GM19238 (cell line): ENCODE data around the gene ZKSCAN8.
A peak's percentile ranks its signal among the peaks of the same experiment; 100 is the strongest.

Experiments
- DNase-seq: peaks from one replicate; pipeline ENCODE4 v3.0.0; 2011; ENCODE audit warnings: low spot score; ENCODE audit not compliant: insufficient read length

The ZKSCAN8 gene

DNA sequence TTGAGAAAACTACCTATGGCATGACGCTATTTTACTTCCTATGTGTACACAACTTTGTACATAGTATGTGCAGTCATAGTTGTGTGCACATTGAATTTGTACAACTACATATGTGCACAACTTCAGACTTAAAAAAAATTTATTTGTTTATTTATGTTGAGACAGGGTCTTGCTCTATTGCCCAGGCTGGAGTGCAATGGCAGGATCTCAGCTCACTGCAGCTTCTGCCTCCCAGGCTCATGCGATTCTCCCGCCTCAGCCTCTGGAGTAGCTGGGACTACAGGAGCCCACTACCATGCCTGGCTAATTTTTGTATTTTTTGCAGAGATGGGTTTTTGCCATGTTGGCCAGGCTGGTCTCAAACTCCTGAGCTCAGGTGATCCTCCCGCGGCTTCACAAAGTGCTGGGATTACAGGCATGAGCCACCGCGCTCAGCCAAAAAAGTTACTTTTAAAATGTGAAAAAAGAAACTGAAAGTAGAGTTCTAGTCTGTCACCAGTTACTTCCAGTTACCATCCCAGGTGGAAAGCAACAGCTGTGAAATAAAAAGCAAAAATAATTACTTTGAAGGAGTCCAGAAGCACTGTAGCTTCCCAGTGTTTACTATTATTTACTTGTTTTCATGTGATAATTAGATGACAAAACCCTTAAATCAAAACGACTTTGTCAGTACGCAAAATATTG is 1.7 kb upstream of the ZKSCAN8 start:
- DNase-seq: no peak

DNA sequence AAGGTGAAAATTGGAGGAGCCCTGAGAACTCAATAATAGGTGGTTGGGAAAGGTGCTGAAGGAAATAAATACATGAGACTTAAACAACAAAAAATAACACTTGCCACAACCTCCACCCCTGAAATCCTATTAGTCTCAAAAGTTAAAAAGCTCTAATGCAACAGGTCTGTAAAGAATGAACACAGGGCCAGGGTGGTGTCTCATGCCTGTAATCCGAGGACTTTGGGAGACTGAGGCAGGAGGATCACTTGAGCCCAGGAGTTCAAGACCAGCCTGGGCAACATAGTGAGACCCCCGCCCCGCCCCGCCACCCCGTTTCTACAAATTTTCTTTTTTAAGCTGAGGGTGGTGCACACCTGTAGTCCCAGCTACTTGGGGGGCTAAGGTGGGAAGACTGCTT is 1.1 kb upstream of the ZKSCAN8 start:
- DNase-seq: no peak

DNA sequence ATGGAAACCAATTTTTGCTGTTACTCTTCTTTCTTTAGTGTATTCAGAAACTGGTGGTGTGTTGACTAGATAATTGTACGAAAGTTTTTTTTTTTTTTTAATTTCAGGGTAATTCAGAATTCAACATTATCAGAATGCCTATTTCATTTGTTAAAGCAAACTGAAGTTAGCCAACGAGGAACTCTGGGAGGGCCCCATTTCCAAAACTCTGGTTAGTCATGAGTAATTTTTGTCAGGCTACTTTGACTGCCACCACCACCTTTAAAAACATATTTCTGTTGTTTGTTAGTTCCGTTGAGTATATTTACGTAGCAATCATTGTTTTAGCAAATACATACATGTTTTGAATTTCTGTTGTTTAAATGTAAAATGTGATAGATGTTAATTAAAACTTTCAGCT is 763 bp downstream of the ZKSCAN8 start:
- no peak for DNase-seq

DNA sequence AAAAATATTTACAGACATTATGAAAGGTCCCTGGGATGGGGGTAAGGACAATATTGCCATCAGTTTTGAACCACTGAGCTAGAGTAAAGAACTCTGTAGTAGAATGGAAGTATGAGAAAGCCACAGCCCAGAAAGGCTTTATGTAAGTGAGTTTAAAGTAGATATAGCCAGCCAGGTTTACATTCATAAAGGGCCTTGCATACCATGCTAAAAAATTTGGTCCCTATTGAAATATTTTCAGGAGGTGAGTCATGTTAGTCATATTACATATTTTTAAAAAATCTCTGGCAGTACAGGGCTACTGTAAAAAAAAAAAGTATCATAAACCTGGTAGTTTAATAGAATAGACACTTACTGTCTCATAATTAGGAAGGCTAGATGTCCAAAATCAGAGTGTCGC is 3.5 kb downstream of the ZKSCAN8 start:
- no peak for DNase-seq

DNA sequence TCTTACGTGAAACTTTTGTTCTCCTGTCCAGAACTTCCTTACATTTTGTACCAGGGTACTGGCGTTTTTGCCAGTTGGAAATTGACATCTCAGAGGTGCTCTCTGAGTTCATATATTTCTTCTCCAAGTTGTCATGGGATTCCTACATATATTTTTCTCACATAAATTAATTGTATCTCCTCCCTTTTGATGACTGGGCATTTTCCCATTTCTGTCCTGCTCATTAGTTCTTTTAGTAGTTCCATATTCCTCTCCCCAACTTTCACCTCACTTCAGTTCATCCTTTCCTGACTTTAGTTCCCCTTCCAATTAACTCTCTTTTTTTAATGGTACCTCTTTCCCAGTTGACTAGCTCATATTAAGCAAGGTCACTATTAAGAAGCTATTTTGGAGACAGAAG is 10.8 kb downstream of the ZKSCAN8 start:
- DNase-seq: no peak

DNA sequence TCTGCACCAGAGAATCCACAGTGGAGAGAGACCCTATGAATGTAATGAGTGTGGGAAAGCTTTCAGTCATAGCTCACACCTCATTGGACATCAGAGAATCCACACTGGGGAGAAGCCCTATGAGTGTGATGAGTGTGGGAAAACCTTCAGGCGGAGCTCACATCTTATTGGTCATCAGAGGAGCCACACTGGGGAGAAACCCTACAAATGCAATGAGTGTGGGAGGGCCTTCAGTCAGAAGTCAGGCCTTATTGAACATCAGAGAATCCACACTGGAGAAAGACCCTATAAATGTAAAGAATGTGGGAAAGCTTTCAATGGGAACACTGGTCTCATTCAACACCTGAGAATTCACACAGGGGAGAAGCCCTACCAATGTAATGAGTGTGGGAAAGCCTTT is 11.9 kb downstream of the ZKSCAN8 start:
- DNase-seq: no peak

DNA sequence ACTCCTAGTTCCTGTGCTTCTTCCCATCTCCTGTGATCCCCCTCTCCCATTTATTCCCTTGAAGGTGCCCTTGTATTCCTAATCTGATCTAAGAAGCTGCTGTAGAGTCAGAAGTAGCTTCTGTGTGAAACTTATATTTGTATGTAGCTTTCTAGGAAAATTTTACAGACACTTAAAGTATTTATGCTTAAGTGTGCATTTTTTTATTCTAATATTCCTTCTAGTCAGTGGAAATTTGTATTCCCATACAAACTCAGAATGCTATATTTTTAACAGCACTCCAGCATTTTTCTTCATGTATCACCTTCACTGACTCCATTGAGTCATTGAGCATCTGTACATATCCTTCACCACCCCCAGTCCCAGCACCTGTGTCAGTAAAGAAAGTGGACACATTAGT is 12.7 kb downstream of the ZKSCAN8 start:
- no peak for DNase-seq

DNA sequence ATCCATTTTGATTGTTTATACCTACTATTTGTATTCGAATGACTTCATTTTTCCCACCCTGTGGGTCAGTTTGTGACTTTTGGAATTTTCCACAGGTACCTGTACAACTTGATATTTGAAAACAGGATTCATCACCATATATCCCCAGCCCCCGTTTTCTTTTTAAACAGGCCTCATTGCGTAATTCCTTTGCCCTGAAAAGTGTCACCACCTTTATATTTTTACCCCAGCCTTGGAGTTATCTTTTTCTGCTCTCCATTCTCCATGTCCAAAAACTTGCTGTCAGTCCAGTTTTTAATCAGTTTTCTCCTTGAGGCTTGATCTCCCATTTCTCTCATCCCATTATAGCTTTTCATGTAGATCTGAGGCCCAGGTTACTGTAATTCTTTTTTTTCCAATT is 16.6 kb downstream of the ZKSCAN8 start:
- DNase-seq: no peak

DNA sequence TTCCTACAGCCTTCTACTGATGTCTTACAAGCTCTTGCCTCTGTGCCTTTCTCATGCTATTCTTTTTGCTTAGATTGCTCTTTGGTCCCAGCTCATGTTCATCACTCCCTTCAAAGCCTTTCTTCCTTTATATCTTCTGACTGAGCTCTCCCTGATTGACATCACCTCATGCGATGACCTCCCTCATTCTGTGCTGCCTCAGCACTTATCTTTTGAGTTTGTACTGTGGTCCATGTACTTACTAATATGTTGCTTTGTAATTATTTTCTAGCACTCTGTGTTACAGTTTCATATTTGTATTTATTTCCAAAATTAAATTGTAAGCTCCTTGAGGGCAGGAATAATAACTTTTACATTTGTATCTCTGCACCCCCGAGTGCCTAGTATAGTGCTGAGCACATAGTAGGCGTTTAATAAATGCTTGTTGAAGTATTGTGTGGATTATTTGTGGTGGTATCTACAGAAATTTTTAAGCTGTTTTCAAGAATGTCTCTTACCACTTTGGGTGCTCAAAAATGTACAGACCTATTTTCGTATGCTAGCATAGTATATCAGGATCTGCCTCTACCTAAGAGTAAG is 17.4 kb downstream of the ZKSCAN8 start:
- no peak for DNase-seq

DNA sequence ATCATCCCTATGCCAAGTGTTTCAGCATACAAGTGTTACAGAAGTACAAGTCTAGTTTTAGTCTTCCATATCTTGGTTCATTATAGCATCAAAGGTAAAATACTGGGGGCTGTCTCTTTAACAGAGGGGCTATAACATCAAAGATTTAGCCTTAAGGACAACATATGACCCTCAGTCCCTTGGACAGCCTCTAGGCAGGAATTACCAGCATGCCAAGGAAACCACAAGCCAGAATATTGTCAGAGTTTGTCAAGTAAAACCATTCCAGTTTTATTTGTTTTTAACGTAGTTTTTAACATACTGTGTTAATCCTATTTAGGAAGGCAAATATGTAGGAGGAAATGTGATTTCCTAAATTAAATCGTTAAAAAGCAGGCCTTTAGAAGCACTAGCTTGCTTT is 18.6 kb downstream of the ZKSCAN8 start:
- DNase-seq: no peak

DNA sequence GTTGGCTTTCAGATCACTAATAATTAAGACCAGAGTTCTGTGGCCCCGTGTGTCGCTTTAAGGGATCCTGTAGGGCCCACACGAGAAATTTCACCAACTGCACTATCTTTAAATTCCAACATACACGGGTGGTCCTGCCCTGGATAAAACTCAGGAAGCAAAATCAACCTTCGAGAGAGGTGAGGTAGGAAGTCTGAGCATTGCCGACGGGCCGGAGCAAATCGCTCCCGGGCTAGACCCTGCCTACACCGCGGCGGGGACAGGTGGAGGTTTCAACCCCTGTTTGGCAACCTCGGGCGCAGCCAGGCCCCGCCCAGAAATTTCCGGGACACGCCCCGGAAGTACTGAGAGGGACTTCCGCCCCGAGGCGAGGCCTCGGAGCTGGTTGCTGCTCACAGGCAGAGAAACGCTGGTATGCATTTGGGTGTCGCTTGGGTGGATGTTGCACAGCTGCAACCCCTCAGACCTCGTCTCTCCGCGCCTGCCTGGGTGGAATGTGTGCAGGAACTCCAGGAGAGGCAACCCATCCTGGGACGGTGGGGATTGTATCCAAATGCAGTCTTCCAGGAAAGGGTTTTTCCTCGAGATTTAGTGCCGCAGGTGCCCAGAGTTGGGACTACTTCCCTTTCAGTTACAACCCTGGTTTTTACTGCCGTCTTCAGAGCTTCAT is 19.9 kb downstream of the ZKSCAN8 start:
- DNase-seq: peak; percentile 80

DNA sequence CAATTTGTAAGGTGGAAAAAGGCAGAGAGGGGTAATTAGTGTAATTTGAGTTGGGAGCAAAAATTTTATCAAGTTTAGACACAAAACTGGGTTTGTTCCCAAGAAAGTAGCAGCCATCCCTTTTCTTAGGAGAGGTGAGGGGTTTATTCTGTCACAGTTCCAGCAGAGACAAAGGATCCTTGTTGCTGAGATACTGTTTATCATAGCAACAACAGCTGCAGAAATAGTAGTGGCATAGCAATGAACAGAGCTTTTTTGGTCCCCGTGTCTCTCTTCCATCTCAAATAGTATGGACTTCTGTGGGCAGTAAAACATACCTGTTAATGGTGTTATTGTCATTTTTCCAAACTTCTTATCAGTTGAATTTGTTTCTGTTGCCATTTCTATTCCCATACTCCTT is 23.9 kb downstream of the ZKSCAN8 start:
- no peak for DNase-seq

DNA sequence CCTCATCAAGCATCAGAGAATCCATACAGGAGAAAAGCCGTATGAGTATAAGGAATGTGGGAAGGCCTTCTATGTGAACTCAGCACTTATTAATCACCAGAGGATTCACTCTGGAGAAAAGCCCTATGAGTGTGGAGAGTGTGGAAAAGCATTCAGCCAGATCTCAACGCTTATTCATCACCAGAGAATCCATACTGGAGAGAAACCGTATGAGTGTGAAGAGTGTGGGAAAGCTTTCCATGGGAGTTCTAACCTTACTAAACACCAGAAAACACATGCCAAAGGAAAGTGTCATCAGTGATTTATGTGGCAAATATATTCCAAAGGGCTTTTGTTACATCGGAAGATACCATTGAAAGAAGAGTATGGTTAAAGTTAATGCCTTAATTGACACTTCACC is 25.4 kb downstream of the ZKSCAN8 start:
- no peak for DNase-seq

DNA sequence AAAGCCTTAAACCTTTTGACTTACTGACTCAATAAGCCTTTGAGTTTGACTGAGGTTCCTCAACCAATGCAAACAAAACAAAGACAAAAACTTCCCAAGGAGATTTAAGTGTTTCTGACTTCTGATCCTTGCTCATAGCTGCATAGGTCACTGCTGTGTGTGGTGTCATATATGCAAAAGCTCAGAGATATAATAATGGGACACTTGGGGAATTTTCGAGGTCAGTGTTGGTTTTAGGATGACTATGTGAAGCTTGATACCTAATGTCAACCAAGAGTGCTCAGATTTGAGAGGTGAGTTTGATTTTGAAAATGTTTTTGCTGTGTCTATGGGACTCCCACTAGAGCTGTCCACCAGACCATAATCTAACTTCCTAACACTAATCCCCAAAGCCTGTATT is 26.2 kb downstream of the ZKSCAN8 start:
- DNase-seq: no peak

DNA sequence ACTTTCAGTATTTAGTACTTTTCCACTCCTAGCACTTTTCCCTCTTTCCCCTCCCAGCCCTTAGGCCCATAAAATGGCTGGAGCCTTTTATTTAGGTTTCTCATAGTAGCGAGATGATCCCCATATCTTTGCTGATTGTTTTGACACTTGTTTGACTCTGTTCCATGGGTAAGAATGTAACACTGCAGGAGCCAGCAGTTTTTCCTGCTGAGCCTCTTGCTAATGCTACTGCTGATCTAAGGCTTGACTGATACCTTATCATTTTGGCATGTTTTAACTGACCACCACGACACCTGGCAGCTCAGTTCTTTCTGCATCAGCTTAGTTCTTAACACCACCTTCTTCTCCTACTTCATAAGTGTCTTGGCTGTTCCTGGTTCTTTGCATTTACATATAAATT is 29.6 kb downstream of the ZKSCAN8 start:
- DNase-seq: no peak

DNA sequence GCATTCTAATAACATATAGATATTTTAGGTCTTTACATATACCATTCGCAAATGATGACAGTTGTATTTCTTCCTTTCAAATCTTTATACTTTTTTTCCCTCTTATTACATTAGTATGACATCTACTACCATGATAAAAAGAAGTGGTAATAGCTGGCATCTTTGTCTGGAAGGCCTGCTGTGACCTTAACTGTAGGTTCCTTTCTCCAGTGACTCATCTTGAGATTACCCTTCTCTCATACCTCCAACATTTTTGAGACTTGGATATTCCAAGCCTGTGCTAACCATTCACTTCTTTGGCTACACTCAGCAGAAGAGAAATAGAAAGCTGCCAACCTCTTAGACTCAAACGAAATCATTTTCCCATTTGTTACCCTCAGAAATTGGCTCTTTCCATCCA is 30.3 kb downstream of the ZKSCAN8 start:
- DNase-seq: no peak

DNA sequence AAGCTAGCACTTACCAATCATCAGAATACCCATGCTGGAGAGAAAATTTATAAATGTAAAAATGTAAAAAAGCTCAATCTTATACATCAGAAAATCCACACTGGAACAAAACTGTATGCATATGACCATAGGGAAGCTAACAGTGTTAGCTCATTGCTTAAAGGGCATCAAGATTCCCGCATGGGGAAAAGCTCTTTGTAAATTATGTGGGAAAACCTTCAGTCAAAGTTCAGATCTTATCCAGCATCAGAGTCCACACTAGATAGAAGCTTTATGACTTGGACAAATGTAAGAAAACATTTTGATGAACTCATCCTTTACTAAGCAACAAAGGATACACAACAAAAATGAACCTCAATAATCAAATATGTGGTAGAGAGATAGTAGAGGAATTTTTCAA is 34.7 kb downstream of the ZKSCAN8 start:
- DNase-seq: no peak

DNA sequence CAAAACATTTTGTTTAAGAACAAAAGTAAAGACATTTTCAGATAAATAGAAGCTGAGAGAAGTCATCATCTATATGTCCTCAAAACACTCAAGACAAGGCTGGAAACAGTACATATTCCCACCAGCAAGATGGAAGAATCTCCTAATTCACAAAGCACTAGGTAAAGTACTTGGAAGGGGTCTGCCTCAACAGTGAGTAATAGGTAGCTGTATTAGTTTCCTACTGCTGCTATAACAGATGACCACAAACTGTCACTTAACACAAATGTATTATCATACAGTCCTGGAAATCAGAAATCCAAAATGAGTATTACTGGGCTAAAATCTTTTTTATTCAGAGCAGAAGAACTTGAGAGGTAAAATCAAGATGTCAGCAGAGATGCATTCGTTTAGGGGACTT is 40.6 kb downstream of the ZKSCAN8 start:
- no peak for DNase-seq

DNA sequence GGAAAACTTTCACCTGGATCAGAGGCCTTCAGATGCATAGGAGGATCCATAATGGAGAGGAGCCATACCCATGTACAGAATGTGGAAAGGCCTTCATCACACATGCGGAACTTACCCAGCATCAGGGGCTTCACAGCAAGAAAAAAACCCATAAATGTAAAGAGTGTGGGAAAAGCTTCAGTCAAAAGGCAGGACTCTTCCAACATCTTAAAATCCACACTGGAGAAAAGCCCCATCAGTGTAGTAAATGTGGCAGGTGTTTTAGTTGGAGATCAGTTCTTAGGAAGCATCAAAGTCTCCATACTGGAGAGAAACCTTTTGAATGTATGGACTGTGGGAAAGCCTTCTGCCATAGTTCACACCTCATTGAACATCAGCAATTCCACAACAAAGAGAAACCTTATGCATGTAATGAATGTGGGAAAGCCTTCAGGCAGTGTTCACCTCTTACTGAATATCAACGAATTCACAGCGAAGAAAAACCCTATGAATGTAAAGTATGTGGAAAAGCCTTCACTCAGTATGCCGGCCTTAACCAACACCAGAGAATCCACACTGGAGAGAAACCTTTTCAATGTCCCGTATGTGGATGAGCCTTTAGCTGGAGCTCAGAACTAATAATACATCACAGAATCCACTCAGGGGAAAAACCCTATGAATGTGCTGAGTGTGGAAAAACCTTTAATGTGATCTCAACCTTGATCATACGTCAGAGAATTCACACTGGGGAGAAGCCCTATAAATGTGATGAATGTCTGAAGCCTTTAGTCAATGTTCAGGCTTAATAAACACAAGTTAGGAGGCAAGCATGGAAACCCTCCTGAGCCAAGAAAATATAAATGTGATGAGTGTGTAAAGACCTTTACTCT is 46.7 kb downstream of the ZKSCAN8 start:
- no peak for DNase-seq

DNA sequence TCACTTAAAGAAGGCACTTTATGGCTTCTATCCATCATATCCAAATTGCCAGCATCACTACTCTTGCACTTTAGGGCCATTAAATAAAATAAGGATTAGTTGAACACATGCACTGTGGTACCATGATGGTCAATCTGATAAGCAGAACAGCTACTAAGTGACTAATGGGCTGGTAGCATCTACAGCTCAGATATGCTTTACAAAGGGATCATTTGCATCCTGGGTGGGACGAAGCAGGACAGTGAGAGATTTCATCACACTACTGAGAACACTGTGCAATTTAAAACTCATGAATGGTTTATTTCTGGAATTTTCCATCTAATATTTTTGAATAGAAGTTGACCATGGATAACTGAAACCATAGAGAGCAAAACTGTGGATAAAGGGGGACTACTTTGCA is 58.3 kb downstream of the ZKSCAN8 start:
- DNase-seq: no peak

DNA sequence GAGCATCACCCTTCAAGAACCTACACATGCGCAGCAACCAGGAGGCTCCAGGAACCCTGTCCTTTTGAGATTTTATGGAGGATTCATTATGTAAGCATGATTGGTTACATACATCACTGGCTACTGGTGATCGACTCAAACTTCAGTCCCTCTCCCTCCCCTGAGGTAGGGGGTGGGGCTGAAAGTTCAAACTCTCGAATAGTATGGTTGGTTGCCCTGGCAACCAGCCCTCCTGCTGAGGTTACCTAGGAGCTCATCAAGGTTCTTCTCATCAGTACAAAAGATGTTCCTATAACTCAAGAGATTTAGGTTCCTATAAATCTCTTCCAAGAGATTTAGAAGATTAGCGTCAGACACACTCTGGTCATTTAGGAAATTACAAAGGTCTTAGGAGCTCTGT is 61.5 kb downstream of the ZKSCAN8 start:
- DNase-seq: no peak

DNA sequence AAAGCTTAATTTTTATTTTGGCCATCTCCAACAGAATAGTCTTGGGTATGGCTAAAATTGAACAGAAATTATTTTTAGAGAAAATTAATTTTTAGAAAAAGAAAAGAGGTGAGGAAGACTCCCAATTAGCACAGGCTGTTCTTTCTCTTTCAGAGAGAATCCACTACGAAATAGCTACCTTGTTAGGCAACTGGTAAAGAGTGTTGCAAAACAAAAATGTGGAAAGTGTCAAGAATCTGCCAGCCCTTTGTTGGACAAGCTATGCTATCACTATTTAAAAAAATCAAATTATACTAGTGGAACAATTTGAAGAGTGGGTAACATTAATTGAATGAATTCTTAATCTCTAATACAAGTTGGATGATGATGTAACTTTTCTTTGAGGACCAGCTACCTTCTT is 64.2 kb downstream of the ZKSCAN8 start:
- DNase-seq: no peak
